GM23248 (cell line): ENCODE results near the gene SERBP1.

Experiments used
- EZH2 ChIP-seq: fragments of 200-600 bp; sonication (generic); IDR thresholded peaks from 2 replicates; pipeline ENCODE4 v1.6.1; 2018; ENCODE audit warnings: antibody characterized with exemption, mild to moderate bottlenecking; ENCODE audit not compliant: insufficient read depth, poor library complexity, severe bottlenecking
- EZH2phosphoT487 ChIP-seq: fragments of 200-600 bp; sonication (generic); IDR thresholded peaks from 2 replicates; pipeline ENCODE4 v1.6.1; 2018; ENCODE audit warnings: antibody characterized with exemption, moderate library complexity, mild to moderate bottlenecking, low read depth; ENCODE audit not compliant: insufficient read depth

- TF ChIP-seq EZH2 (no peak), EZH2phosphoT487 (no peak)
Measured at GRCh38 chr1:67427947-67428346, 2.3 kb downstream of the SERBP1 start.
